Lung (tissue), 12 donors: ENCODE measurements around the gene DPYSL5. TPM values are rescaled to one million over a fixed set of nuclear protein-coding genes. Genes with fewer than 3 reads are reported as not detected.

Experiments used
- ATAC-seq: fragments of 200-7000 bp; cut with Tn5 transposase; one replicate; pipeline ENCODE4 v1.9.1; 2020; ENCODE audit warnings: moderate number of reproducible peaks; ENCODE audit not compliant: insufficient read depth, low FRiP score
- DNase-seq, 3 donors: peaks; one replicate each; pipeline ENCODE4 v3.0.0-alpha.2; 2013 to 2017
- H3K27ac ChIP-seq, 2 donors: one replicate each; pipeline ENCODE4 v1.5.1; 2013; ENCODE audit warnings: mild to moderate bottlenecking in 2 of 2, moderate library complexity in 2 of 2, control low read depth in 1 of 2, inconsistent platforms in 1 of 2, low read depth in 1 of 2, low read length in 1 of 2
- H3K27me3 ChIP-seq, 3 donors: one replicate each; pipeline ENCODE4 v1.5.1; 2013; ENCODE audit warnings: low read length in 2 of 3; ENCODE audit not compliant: control insufficient read depth in 3 of 3, insufficient read depth in 3 of 3
- H3K36me3 ChIP-seq, 4 donors: one replicate each; pipeline ENCODE4 v1.5.1; 2013; ENCODE audit warnings: low read length in 4 of 4, mild to moderate bottlenecking in 1 of 4, moderate library complexity in 1 of 4; ENCODE audit not compliant: control insufficient read depth in 4 of 4, insufficient read depth in 4 of 4
- H3K4me1 ChIP-seq, 5 donors: one replicate each; pipeline ENCODE4 v1.5.1; 2013; ENCODE audit warnings: low read length in 5 of 5, mild to moderate bottlenecking in 2 of 5, moderate library complexity in 1 of 5; ENCODE audit not compliant: control insufficient read depth in 5 of 5, insufficient read depth in 5 of 5
- H3K4me3 ChIP-seq: one replicate; pipeline ENCODE4 v1.5.1; 2013; ENCODE audit warnings: mild to moderate bottlenecking, control low read depth, moderate library complexity
- H3K9ac ChIP-seq, 2 donors: one replicate each; pipeline ENCODE4 v1.5.1; 2013; ENCODE audit warnings: low read length in 2 of 2, control low read depth in 1 of 2; ENCODE audit not compliant: insufficient read depth in 1 of 2
- H3K9me3 ChIP-seq, 4 donors: one replicate each; pipeline ENCODE4 v1.5.1; 2013; ENCODE audit warnings: low read length in 3 of 4, mild to moderate bottlenecking in 1 of 4, moderate library complexity in 1 of 4; ENCODE audit not compliant: control insufficient read depth in 4 of 4, insufficient read depth in 3 of 4
- CTCF ChIP-seq: IDR thresholded peaks from 2 replicates; pipeline ENCODE4 v1.5.1; 2012; ENCODE audit warnings: mild to moderate bottlenecking; ENCODE audit errors: control extremely low read depth, extremely low read depth
- WGBS, 2 donors: extraction: QIAGEN DNeasy Blood & Tissue Kit; methylation state at CpG; one replicate each; pipeline ENCODE4 v1.1.7; 2013; 5-methylcytosine and 5-hydroxymethylcytosine counted together
- polyA plus RNA-seq, 2 donors: library from polyadenylated mRNA; stranded (reverse); fragments of 200-250 nt; gene quantifications; one replicate each; pipeline ENCODE4 v1.2.1, GENCODE V29; 2013
- total RNA-seq, 2 donors: library from RNA; depleted of rRNA in 1 of 2; stranded (reverse); fragments of >200 nt in 1 of 2; gene quantifications; one replicate each; pipeline ENCODE4 v1.2.1, GENCODE V29; 2014 to 2021
- donor health status: control.
- donor health status: control.
- donor health status: Bipolar disorder and iron deficiency.
- donor health status: healthy.
- donor health status: DM: yes; HTN: yes; CAD: no.

DPYSL5 gene
- total and polyA plus RNA-seq, 4 donors = 0.09 TPM; not detected in 3

GRCh38 chr2:26852405-26853306 is 4.7 kb downstream of the DPYSL5 start:
- WGBS, 2 donors = 47 to 81% methylated on average over 7 of the region's 7 CpGs
- peaks cover 0 to 5% (median 0%) of the 10 kb centered on the region in 4 donors for H3K9me3 ChIP-seq
- no peak overlapping the region for H3K4me3 ChIP-seq
- peaks cover 0 to 18% (median 3%) of the 10 kb centered on the region in 5 donors for H3K4me1 ChIP-seq
- H3K27ac ChIP-seq = no peak overlapping the region
- TF ChIP-seq CTCF = no peak
- ATAC-seq (no peak), DNase-seq (peak in 2 of 3 donors; percentile 11 to 27)
- H3K36me3 ChIP-seq = no peaks in the 10 kb centered on the region
- H3K9ac ChIP-seq = no peak overlapping the region
- H3K27me3 ChIP-seq = peaks cover 0 to 55% (median 53%) of the 10 kb centered on the region in 3 donors

- H3K27ac ChIP-seq = no peak overlapping the region
- ATAC-seq = no peak
- H3K4me1 ChIP-seq = peaks cover 0 to 10% (median under 1%) of the 10 kb centered on the region in 5 donors
- peaks cover 0 to 4% (median 0%) of the 10 kb centered on the region in 4 donors for H3K9me3 ChIP-seq
- no peak overlapping the region for H3K9ac ChIP-seq
- peaks cover 0 to 55% (median 53%) of the 10 kb centered on the region in 3 donors for H3K27me3 ChIP-seq
- no peaks in the 10 kb centered on the region for H3K36me3 ChIP-seq
- no peak for TF ChIP-seq CTCF
- no peak overlapping the region for H3K4me3 ChIP-seq
- no peak for DNase-seq
Measured at GRCh38 chr2:26853751-26854150, 5.8 kb downstream of the DPYSL5 start.

- Histone ChIP-seq H3K36me3 (no peaks in the 10 kb centered on the region), H3K27ac (no peak overlapping the region), H3K4me3 (no peak overlapping the region), H3K9me3 (peaks cover 0 to 2% (median 0%) of the 10 kb centered on the region in 4 donors), H3K9ac (no peak overlapping the region), H3K4me1 (peaks cover 0 to 4% (median 0%) of the 10 kb centered on the region in 5 donors), H3K27me3 (peaks cover 0 to 51% (median 49%) of the 10 kb centered on the region in 3 donors)
- 72 to 74% methylated on average over 1 of the region's 1 CpG for WGBS, 2 donors
- no peak for TF ChIP-seq CTCF
- ATAC-seq (no peak), DNase-seq (no peak)
Measured at GRCh38 chr2:26854283-26854827, 6.4 kb downstream of the DPYSL5 start.
